ENCODE measurements around the gene SCTR.

The SCTR gene

DNA sequence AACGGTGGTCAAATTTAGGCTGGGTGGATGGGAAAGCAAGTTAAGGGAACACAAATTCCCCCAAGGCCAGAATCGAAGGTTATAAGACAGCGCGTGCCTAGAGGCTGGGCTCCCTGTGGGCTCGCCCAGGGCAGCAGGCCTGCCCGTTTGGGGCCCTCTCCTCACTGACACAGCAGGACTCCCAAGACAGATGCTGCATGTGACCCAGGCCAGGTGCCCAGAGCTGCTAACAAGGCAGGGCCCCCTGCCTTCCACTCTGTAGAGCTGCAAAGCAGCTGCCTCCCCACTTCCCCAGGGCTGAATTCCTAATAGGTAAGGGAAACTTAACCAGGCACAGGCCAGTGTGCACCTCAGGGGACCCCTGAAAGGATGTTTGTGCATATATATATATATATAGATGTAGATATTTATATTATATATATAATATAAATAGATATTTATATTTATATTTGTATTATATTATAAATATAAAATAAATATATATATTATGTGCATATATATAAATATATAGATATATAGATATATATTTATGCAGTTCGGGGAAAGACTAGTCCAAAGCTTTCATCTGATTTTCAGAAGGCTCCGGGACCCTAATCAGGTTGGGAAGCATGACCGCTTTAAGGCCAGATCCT is 48.9 kb downstream of the SCTR start:
- no peak for DNase-seq (ENCODE audit: low read depth in 1 of 2, low spot score in 1 of 2)

DNA sequence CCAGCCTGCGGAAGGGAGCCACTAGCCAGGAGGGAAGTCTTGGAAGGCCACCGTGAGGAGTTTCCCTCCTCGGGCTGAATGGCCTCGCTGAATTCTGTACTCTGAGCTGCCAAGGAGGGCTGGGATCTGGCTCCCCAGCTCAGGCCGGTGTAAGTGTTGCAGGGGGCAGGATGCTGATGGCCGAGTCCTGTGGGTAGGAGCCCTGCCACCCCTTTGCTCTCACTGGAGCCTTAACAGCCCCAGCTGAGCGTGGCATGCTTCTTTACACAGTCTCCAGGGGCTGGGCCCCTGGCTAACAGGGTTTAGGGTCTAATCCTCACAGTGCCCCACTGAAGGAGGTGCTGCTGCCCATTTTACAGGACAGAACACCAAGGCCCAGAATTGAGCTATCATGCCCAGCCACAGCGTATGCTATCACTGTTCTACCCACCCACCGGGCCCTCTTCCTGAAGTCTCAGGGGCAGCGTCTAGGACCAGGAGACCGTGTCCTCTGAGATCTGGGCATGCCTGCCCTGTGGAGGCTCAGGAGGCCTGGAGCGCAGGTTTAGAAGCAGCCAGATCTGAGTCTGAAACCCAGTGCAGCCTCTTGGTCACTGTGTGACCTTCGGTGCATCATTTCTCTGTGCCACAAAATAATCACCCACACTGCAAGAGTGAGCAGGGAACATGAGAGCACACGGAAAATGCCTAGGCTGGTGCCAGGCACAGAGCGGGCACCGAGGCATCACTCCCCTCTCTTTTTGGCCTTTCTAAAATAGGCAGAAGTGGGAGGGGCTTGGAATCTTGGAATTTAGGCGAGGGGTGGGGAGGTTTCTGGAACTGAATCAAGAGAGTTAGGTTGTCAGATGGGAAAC is 49.7 kb downstream of the SCTR start:
- no peak for DNase-seq (ENCODE audit: low read depth in 1 of 2, low spot score in 1 of 2)

DNA sequence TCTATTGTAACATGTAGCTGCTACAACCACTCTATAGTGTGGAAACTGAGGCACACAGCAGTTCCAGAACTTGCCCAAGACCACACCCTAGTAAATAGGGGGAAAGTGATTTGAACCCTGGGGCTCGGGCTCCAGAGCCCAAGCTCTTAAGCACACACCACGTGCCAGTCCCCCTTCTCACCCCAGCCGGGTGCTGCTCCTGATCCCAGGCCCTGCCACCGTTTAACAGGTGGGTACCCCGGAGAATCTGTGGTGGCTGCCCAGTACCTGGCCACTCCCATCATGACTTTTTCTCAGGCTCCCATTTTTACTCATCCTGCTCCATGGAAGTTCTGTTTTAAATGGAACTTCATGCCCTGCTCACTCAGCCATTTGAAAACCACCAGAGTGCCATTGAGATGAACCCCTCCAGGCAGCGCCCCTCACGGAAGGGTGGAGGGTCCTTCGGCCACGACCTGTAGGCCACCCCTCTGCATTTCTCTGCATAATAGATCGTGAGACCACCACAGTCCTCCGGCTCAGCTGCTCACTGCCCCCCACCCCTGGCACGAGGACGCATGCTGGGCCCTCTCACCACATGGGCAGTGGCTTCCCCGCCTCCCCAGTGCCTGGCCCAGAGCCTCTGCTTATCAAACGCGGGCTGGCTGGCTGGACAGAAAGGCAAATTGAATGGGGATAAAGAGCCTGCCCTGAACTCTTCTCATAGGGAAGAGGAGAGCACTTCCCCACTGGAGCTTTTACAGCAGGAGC is 50.5 kb downstream of the SCTR start:
- DNase-seq (ENCODE audit: low read depth in 1 of 2, low spot score in 1 of 2) = no peak

DNA sequence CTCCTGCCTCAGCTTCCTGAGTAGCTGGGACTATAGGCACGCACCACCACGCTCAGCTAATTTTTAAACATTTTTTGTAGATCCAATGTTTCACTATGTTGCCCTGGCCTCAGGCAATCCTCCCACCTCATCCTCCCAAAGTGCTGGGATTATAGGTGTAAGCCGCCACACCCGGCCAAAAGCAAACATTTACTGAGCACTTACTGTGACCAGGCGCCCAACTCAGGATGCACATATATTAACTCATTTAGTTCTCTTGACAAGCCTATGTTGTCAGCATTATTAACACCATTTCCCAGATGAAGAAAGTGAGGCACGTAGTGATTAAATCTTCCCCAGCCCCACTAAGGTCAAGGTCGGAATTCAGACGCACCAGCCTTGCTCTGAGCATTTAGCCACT is 51.5 kb downstream of the SCTR start:
- no peak for DNase-seq (ENCODE audit: low read depth in 1 of 2, low spot score in 1 of 2)

DNA sequence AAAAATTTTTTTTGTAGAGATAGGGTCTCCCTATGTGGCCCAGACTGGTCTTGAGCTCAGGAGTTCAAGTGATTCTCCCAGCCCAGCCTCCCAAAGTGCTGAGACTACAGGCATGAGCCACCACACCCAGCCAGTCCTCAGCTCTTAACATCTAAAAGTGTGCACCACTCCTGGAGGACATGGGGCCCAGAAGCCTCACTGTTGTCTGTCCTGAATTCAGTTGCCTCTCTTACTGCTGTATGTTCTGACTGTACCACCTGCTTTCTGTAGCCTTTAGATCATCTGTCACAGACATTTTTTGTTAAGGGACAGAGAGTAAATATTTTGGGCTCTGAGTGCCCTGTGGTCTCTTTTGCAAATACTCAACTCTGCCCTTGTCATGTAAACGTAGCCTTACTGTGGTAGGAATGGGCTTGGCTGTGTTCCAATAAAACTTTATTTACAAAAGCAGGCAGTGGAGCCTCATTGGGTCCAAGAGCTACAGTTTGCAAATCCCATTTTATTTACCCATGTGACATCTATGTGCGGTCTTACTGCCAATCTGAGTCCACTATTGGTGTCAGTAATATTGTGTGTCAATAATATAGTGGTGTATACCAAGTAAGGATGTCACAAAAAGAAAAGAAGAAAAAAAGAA is 54.5 kb downstream of the SCTR start:
- DNase-seq (ENCODE audit: low read depth in 1 of 2, low spot score in 1 of 2) = no peak

DNA sequence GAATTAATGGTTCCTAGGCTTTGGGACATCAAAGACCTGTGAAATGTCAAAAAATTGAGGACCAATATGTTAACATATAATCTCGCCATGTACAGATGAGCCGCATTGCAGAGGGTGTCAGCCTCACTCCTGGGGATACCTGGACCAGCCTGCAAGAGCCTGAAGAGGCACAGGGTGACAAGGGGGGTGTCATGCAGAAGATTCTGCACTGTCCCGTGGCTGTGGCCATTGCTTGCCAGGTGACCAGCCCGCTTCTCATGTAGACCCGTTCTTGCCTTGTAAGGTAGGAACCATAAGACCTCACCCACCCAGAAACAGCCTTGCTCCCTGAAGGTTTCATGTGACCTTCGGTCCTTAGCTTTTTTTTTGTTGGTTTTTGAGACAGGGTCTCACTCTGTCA is 55.2 kb downstream of the SCTR start:
- DNase-seq (ENCODE audit: low read depth in 1 of 2, low spot score in 1 of 2) = no peak

DNA sequence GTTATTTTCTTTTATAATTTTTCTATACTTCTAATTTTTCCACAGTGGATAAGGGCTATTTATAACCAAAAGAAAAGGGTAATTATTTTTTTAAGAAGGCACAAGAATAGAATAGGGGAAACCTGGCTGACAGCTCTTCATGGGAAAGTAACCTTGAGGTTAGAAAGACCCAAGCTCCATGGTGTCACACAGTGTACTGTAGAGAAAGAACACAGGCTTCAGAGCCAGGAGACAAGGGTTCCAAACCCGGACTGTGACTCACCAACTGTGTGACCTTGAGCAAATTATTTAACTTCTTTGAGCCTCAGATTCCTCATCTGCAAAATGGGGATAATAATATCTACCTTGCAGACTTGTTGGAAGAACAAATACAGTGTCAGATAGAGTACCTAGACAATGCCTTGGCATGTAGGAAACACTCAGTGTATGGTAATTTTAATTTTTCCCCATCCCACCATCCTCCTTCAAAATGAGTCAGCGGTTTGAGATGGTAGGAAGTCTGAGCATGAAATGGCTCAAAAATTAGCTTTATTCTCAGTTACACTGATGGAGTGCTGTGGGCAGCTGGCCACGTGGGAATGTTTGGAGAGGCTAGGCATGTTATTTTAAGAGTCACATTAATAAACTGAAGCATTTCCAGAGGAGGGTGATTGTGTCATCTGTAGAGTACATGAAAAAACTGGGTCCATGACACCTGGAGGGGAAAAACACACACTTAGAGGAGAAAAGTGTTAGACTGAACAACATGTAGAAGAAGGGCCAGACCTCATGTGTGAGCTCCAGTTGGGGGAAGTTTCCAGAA is 55.9 kb downstream of the SCTR start:
- no peak for DNase-seq (ENCODE audit: low read depth in 1 of 2, low spot score in 1 of 2)

DNA sequence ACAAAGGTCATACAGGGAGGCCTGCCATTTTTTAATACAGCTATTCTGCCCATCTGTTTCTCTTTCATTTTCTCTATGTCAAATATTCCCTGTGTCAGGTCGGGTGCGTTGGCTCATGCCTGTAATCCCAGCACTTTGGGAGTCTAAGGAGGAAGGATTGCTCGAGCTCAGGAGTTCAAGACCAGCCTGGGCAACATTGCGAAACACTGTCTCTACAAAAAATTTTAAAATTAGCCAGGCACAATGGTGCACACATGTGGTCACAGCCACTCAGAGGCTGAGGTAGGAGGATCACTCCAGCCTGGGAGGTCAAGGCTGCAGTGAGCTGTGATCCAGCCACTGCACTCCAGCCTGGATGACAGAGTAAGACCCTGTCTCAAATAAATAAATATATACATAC is 57.9 kb downstream of the SCTR start:
- DNase-seq (ENCODE audit: low read depth in 1 of 2, low spot score in 1 of 2) = no peak

DNA sequence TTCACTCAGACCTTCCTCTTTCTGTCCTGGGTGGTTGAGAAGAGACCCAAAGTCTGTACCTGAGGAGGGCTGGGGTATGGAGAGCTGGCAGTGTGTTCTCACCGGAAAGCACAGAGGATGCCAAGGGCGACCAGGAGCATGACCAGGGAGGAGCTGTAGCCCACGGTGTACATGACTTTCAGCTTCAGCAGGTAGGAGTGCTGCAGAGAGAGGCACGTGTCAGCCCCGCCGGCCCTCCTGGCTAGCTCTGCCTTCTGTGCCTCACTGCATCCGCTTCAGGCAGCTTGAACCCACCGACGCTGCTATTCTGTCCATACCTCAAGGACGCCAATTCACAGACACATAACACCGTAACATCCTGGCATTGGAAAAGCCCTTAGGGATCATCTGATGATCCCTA is 58.6 kb downstream of the SCTR start:
- DNase-seq (ENCODE audit: low read depth in 1 of 2, low spot score in 1 of 2) = no peak

DNA sequence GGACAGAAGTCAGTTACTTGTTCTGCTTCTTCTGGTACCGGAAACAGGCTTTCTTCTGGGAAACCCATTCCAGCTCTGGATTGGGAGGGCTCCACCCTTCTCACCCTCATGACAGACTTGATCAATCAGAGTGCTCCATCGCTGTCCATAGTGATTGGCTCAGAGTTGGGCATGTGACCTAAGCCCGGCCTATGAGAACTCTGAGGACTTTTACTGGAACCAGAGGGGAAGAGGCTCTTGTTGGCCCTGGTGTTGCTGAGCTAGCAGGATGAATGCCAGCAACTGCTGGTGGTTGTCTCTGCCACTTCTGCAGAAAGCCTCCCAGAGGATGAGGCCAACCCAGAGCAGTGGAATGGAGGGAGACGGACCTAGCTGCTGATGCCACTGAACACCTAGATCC is 59.3 kb downstream of the SCTR start:
- no peak for DNase-seq (ENCODE audit: low read depth in 1 of 2, low spot score in 1 of 2)

DNA sequence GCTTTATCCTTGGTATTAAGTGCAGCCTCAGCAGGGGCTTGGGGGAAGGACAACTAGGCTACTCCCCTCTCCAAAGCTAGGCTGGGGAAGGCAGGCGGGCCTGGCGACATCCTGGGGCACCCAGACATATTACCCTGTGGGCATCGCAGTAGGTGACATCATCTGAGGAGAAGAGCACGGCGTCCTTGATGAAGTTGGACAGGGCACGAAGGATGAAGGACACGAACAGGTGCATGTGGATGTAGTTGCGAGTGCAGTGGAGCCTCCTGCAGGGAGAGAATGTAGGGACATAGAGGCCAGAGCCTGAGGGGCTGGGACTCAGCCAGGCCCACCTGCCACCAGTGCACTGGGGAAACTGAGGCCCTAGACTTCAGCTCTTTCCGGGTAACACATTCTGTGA is 60.3 kb downstream of the SCTR start:
- DNase-seq (ENCODE audit: low read depth in 1 of 2, low spot score in 1 of 2) = no peak

DNA sequence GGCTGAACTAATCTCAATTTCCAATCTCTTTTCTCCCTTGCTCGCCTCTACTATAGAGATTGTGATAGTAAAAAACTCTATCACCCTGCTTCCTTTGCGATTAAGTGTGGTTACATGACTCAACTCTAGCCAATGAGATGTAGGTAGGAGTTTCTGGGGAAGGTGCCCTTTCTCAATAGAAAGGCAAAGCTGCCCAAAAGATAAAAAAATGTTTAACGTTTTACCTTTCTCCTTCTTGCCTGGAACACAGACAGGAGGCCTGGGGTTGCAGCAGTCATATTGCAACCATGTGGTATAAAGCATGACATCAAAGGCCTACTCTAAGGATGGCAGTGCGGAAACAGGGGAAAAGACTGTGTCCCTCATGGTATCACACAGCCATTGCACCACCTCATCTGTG is 61.1 kb downstream of the SCTR start:
- DNase-seq (ENCODE audit: low read depth in 1 of 2, low spot score in 1 of 2) = no peak

DNA sequence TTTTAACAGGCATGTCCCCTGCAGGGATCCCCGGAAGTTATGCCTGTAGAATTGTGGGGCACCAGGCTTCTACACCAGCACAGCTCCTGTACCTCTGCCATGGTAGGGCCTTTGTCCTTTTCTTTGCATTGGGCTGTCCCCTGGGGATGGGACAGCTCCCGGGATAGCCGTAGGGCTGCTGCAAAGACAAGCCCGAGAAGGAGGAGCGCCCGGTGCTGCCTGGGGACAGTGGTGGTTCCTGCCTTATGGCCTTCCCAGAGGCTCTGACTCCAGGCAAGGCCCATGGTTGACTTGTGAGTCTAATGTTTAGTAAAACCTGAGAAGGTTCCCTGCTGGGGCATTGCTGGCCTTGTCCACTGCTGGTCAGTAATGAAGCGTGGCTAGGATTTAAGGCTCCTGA is 61.7 kb downstream of the SCTR start:
- DNase-seq (ENCODE audit: low read depth in 1 of 2, low spot score in 1 of 2) = no peak

DNA sequence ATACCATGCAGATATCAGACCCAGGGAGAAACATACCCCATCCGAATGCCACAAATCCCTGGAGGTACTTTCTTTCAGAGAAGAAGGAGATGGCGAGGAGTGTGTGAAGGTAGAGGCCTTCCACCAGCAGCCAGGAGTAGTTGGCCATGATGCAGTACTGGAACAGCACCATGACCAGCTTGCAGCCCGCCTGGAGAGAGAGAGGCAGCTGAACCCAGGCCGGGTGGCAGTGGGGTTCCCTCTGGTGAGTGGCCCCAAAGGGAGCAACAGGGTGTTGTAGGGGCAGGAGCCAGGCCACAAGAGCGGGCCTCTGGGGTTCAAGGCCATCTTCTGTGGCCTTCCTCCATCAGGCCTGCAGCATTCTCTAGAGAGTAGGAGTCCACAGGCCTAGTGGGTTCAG is 62.5 kb downstream of the SCTR start:
- no peak for DNase-seq (ENCODE audit: low read depth in 1 of 2, low spot score in 1 of 2)

DNA sequence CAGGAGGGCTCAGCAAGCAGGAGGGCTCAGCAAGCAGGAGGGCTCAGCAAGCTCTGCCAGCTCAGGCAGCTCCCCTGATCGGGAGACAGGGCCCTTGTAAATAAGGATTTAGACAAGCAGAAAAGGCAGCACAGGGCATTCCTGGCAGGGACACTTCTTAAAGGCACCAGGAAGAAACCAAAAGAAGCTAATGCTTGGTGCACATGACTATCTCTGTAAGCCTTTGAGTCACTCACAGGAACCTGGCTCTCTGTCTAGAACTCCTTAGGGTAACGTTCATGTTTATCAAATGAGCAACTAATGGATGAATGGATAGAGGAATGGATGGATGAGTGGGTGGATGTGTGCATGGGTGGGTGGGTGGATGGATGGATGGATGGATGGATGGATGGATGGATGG is 64.2 kb downstream of the SCTR start:
- no peak for DNase-seq (ENCODE audit: low read depth in 1 of 2, low spot score in 1 of 2)

DNA sequence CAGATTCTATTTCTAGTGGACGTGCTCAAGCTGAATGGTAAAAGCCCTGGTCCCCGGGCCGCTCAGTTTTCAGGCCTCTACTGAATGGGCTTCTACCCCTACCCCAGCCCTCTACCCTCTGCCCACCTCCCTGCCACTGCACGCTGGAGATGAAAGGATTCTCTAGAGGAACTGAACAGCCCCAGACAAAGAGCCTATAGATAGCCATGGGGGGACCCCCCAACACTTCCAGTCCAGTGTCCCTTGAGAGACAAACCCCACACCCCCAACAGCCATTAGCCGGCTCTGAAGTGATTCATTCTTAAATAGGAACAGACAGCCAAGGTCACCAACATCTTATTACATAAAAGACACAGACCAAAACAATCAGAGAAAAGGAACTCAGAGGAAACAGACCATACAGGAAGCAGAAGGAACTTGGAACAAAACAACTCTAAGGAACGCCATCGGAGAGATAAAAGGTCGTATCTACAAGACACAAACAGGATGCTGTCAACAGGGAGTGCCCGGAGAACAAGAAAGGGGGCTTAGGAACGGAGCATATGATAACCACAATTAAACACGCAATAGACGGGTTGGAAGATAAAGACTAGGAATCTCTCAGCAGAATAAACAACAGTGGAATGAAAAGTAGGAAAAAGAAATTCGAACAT is 69.1 kb downstream of the SCTR start:
- no peak for DNase-seq (ENCODE audit: low read depth in 1 of 2, low spot score in 1 of 2)

DNA sequence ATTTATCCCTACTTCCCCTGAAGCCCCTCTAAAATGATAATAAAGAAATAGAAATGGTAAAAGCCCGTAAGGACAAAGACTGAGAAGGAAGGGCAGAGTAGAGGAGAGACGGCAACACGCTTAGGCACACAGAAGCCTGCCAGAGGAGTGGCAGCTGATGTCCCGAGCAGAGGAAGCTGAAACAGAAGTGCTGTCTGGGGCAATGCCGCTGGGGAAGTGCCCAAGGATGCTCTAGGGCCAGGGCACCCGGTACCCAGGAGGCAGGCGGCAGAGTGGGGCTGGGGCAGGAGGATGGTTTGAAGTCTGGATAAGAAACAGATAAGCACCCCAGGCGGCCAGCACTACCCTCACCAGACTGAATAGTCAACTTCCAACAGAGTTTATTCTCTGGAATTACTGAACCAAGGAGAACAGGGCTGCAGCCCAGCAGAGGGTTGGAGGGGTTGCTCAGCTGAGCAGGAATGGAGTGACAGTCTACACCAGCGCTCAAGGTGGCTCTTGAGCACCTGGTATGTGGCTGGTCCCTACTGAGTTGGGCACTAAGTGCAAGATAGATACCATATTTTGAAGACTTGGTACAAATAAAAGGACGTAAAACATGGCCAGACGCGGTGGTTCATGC is 70.2 kb downstream of the SCTR start:
- DNase-seq (ENCODE audit: low read depth in 1 of 2, low spot score in 1 of 2) = no peak

DNA sequence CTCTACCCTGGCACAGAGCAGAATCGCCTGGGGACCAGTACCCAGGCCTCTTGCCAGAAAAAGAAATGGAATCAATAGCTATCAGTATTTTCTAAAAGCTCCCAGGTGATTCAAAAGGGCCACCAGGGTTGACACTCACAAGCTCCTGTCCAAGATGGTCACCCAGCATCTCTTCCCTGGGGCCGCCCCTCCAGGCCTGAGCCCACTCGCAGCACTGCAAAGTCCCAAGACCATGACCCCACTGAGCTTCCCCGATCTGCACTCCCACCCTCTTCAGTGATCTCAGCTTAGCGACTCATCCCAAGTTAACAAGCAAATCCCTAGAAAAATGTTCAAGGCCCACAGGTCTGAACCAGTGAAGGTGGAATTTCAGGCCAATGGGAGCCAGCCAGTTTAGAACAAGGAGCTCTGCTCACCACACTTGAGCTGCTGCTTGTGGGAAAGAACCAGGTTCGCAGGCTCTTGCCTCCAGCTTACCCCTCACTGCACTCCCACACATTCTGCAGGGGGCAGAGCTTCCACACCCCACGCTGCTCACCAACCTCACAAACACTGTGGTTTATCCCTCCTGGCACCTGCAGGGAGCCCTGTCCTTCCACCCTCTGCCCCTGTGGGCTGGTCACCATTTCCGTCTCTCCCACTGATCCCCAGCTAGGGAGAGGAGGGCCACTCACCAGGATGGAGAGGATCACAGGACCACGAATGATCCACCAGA is 72.8 kb downstream of the SCTR start:
- DNase-seq (ENCODE audit: low read depth in 1 of 2, low spot score in 1 of 2) = no peak

DNA sequence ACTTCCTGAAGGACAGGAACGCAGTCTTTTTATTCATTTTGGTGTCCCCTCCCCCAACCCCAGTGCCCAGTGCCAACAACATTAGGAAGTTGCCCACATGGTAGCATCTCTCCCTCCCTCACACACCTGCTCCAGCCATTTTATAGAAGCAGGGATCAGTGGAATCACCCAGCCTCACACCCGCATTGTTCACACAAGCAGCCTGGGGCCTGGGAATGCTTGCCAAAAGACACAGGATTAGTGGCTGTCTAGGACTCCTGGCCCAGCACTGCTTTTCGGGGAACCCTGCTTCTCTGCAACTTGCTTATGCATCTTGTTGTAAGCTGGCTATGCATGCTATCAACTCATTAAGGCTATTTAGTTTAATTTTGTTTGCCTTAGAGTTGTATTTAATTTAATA is 74.8 kb downstream of the SCTR start:
- no peak for DNase-seq (ENCODE audit: low read depth in 1 of 2, low spot score in 1 of 2)

All from activated T-helper 1 cell treated with anti-CD3 and anti-CD28 coated beads, Interleukin-2, amount 50 U/mL, for 16 hours (primary cell).